Astrocyte of the cerebellum (primary cell): ENCODE results near the gene ABCA13.

Experiments
- DNase-seq: peaks from one replicate; pipeline ENCODE4 v3.0.0-alpha.2; 2011; ENCODE audit warnings: low read depth
- H3K4me3 ChIP-seq: 2 replicates; pipeline ENCODE4 v1.5.1; 2011; ENCODE audit warnings: mild to moderate bottlenecking, low read depth, low read length, moderate library complexity
- CTCF ChIP-seq: IDR thresholded peaks from 2 replicates; pipeline ENCODE4 v1.5.1; 2012; ENCODE audit warnings: low read length, low read depth, moderate library complexity, mild to moderate bottlenecking; ENCODE audit errors: missing control alignments
- in situ Hi-C: cut with HindIII; loops from 2 replicates; pipeline ENCODE4 v1.10.0; 2017; ENCODE audit warnings: low sequenced_read_pairs

ABCA13 gene

GRCh38 chr7:48390388-48391327 is 219.4 kb downstream of the ABCA13 start:
- in situ Hi-C loops, result no loop called here
- TF ChIP-seq CTCF, result no peak
- DNase-seq, result no peak
- no peak overlapping the region for H3K4me3 ChIP-seq

- no peak for DNase-seq
- in situ Hi-C loops, result no loop called here
- H3K4me3 ChIP-seq, result no peak overlapping the region
- TF ChIP-seq CTCF, result no peak
These were observed 226.9 kb downstream of the ABCA13 start for GRCh38 chr7:48398191-48398590.

GRCh38 chr7:48402721-48403120 is 231.5 kb downstream of the ABCA13 start:
- DNase-seq, result no peak
- H3K4me3 ChIP-seq, result no peak overlapping the region
- no peak for TF ChIP-seq CTCF
- in situ Hi-C loops, result no loop called here

GRCh38 chr7:48408731-48409130 is 237.5 kb downstream of the ABCA13 start:
- H3K4me3 ChIP-seq, result no peak overlapping the region
- in situ Hi-C loops, result no loop called here
- no peak for DNase-seq
- no peak for TF ChIP-seq CTCF

- DNase-seq, result no peak
- H3K4me3 ChIP-seq, result no peak overlapping the region
- in situ Hi-C loops, result loop anchor here (5.0 kb wide), 2 partner anchors 74 to 99 kb away; no protein-coding TSS in a partner anchor
- TF ChIP-seq CTCF, result no peak
These were observed 240.4 kb downstream of the ABCA13 start for GRCh38 chr7:48411619-48412018.

- no peak overlapping the region for H3K4me3 ChIP-seq
- TF ChIP-seq CTCF, result no peak
- in situ Hi-C loops, result loop anchor here (5.0 kb wide), 2 partner anchors 77 to 102 kb away; no protein-coding TSS in a partner anchor
- no peak for DNase-seq
These were observed 242.9 kb downstream of the ABCA13 start for GRCh38 chr7:48414011-48414732.
